ENCODE results near the gene PRPF18.

GRCh38 chr10:13587391-13587790, 626 bp downstream of the PRPF18 start:
- no peak for TF ChIP-seq RARB (CRISPR knock-in tag; IDR thresholded peaks at IDR 0.05)
- no peak for TF ChIP-seq ARNTL (CRISPR knock-in tag; IDR thresholded peaks at IDR 0.05; ENCODE audit: borderline replicate concordance, low read depth)
- no peak for TF ChIP-seq GLIS3 (CRISPR knock-in tag; IDR thresholded peaks at IDR 0.05)
- no peak for TF ChIP-seq ZFP3 (CRISPR knock-in tag; IDR thresholded peaks at IDR 0.05)
- TF ChIP-seq PATZ1 (CRISPR knock-in tag; IDR thresholded peaks at IDR 0.05; ENCODE audit: borderline replicate concordance) = no peak
- no peak for TF ChIP-seq OSR1 (CRISPR knock-in tag; IDR thresholded peaks at IDR 0.05)

All from SK-N-SH treated with all-trans-retinoic acid at 6 μM for 48 hours (cell line).